GM19463 (cell line): Measurements from ENCODE around the gene EIF5.

Experiments used
- ATAC-seq: cut with Tn5 transposase; IDR thresholded peaks from one replicate; pipeline ENCODE4 v1.9.1; 2021; ENCODE audit warnings: mild to moderate bottlenecking, moderate library complexity; ENCODE audit not compliant: unreplicated experiment

EIF5 gene

GRCh38 chr14:103308717-103309616, 25.1 kb upstream of the EIF5 start:
- no peak for ATAC-seq

GRCh38 chr14:103310576-103311095, 23.4 kb upstream of the EIF5 start:
- ATAC-seq: no peak

GRCh38 chr14:103311171-103311997, 22.7 kb upstream of the EIF5 start:
- ATAC-seq: no peak

GRCh38 chr14:103312006-103312635, 21.9 kb upstream of the EIF5 start:
- ATAC-seq: no peak

GRCh38 chr14:103313704-103314103, 20.3 kb upstream of the EIF5 start:
- no peak for ATAC-seq

GRCh38 chr14:103314496-103315277, 19.4 kb upstream of the EIF5 start:
- ATAC-seq: no peak

DNA sequence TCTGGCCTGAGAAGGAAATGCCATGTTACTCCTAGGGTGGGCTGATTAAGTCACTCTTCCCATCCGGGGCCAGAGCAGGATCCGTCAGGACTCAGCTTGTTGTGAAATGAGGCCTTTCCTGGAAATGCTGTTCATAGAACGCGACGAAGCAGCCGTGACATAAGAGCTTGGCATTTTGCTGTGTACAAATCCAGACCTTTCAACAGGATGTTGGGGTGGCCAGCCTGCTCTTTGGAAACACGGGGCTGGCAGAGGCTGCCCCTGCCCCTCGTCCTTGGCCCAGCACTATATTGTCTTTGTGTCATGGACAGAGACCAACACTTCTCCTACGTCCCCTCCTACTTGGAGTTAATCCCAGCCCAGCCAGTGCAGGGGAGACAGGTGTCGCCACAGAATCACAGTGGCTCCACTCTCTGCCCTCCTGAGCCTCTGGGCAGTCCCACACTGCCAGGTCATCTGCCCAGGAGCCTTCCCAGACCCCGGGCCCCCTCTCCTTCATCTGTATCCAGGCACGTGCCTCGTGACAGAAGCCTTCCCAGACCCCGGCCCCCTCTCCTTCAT, 18.6 kb upstream of the EIF5 start:
- ATAC-seq: no peak

- ATAC-seq: no peak
These were observed 18.1 kb upstream of the EIF5 start for GRCh38 chr14:103315941-103316340.

GRCh38 chr14:103316721-103317121, 17.3 kb upstream of the EIF5 start:
- ATAC-seq: no peak

GRCh38 chr14:103317251-103317650, 16.8 kb upstream of the EIF5 start:
- ATAC-seq: no peak

- no peak for ATAC-seq
These were observed 16.0 kb upstream of the EIF5 start for GRCh38 chr14:103317976-103318580.

DNA sequence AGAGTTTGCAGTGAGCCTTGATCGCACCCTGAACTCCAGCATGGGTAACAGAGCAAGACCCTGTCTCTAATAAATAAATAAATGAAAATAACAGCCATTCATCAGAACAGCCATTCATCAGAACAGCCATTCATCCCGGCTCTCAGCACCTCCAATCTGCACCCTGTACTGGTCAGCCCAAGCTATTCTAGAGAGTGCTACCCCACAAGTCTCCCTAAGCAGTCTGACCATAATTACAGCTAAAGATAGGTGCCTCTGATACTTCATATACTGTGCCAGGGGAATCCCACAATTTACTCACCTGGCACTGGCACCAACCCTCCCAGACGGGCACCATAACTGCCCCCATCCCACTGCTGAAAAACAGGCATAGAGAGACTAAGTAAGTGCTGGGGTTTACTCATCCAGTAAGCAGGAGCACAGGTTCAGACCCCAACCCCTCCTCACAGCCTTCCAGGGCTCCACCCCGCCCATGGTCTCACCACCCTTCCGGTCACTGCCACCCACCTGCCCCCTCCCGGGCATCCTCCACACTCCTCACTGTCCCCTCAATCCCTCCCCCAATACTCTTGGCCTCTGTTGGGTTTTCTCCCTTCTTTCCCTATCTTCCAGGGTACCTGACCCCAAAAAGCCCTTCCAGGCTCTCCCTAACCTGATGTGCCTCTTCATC, 15.2 kb upstream of the EIF5 start:
- no peak for ATAC-seq

DNA sequence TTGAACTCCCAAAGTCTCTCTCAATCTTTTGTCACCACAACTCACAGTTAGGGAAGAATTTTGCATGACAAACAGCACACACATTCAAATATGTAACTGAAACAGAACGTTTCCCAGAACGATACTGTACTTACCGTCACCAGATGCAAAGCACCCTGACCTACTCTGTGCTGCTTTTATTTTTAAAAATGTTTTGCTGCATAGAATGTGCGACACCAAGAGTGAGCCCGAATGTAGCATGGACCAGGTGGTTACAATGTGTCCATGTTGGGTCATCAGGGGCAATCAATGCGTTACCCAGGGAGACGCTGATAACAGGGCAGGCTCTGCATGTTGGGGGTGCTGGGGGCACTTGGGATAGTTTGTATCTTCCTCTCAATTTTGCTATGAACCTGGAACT, 14.6 kb upstream of the EIF5 start:
- ATAC-seq: no peak

DNA sequence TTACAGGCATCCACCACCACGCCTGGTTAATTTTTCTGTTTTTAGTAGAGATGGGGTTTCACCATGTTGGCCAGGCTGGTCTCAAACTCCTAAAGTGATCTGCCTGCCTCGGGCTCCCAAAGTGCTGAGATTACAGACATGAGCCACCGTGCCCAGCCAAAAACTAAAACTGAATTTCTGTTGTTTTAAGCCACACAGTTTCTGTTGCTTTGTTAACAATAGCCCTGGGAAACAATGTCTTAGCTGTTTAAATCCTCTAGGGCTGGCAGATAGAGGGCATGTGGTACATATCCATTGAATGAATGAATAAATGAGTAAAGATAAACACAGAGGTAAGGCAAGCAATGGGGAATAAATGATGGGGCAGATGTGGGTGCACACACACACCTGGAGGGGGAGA, 8.0 kb upstream of the EIF5 start:
- ATAC-seq: no peak

DNA sequence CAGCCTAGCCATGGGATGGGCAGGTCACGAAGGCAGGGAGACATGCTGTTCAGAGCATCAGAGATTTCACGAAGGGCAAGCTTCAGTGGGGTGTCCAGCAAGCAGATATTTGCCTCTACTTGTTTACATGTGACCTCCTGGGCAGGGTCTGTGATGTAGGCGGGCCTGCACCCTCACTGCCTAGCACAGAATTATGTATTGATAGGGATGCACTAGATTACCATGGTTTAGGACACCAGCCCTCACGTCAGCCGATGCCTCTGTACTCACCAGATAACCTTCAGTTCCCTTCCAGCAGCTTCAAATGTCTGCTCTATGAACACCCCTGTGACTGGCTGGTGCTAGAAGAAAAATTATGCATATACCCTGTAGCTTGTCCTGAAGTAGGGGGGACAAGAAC, 5.1 kb upstream of the EIF5 start:
- ATAC-seq: no peak

GRCh38 chr14:103329401-103330347, 4.4 kb upstream of the EIF5 start:
- ATAC-seq: no peak

DNA sequence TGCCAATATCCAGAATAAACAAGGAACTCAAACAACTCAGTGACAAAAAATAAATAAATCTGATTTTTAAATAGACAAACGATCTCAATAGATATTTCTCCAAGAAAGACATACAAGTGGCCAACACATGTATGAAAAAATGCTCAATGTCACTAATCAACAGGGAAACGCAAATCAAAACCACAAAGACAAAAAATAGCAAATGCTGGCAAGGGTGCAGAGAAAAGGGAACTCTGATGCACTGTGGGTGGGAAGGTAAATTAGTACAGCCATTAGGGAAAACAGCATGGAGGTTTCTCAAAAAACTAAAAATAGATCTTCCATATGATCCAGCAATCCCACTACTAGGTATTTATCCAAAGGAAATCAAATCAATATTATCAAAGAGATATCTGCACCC, 3.5 kb upstream of the EIF5 start:
- ATAC-seq: no peak
